HG03520 (cell line): ENCODE data around the gene RAD51B.

ENCODE experiments used
- ATAC-seq: cut with Tn5 transposase; IDR thresholded peaks from one replicate; pipeline ENCODE4 v1.9.1; 2021; ENCODE audit warnings: mild to moderate bottlenecking, moderate library complexity; ENCODE audit not compliant: unreplicated experiment

Gene RAD51B

GRCh38 chr14:68141281-68142088 lies 321.9 kb downstream of the RAD51B start:
- ATAC-seq: no peak

GRCh38 chr14:68143341-68143841 lies 323.8 kb downstream of the RAD51B start:
- ATAC-seq: no peak

- no peak for ATAC-seq
Measured at GRCh38 chr14:68144051-68144681, 324.6 kb downstream of the RAD51B start.

- no peak for ATAC-seq
Measured at GRCh38 chr14:68145036-68145435, 325.5 kb downstream of the RAD51B start.

GRCh38 chr14:68145539-68145938 lies 326.0 kb downstream of the RAD51B start:
- no peak for ATAC-seq

- ATAC-seq: no peak
Measured at GRCh38 chr14:68146818-68147217, 327.2 kb downstream of the RAD51B start.

GRCh38 chr14:68147303-68147702 lies 327.7 kb downstream of the RAD51B start:
- ATAC-seq: no peak

GRCh38 chr14:68148276-68148675 lies 328.7 kb downstream of the RAD51B start:
- ATAC-seq: no peak

- no peak for ATAC-seq
Measured at GRCh38 chr14:68148763-68149162, 329.2 kb downstream of the RAD51B start.

GRCh38 chr14:68153275-68153674 lies 333.7 kb downstream of the RAD51B start:
- ATAC-seq: no peak

GRCh38 chr14:68154275-68154674 lies 334.7 kb downstream of the RAD51B start:
- no peak for ATAC-seq

- no peak for ATAC-seq
Measured at GRCh38 chr14:68157971-68158371, 338.4 kb downstream of the RAD51B start.

- no peak for ATAC-seq
Measured at GRCh38 chr14:68158640-68159039, 339.1 kb downstream of the RAD51B start.

GRCh38 chr14:68159701-68160633 lies 340.4 kb downstream of the RAD51B start:
- ATAC-seq: no peak

GRCh38 chr14:68160779-68161546 lies 341.4 kb downstream of the RAD51B start:
- ATAC-seq: no peak

GRCh38 chr14:68162887-68163286 lies 343.3 kb downstream of the RAD51B start:
- ATAC-seq: no peak

- no peak for ATAC-seq
Measured at GRCh38 chr14:68164711-68165113, 345.1 kb downstream of the RAD51B start.

GRCh38 chr14:68165274-68165843 lies 345.8 kb downstream of the RAD51B start:
- ATAC-seq: no peak

GRCh38 chr14:68166731-68167382 lies 347.3 kb downstream of the RAD51B start:
- ATAC-seq: no peak
